WTC11 (cell line): ENCODE data around the gene GGCX. TPM values are rescaled to one million over a fixed set of nuclear protein-coding genes. Genes with fewer than 3 reads are reported as not detected.

Experiments used
- ATAC-seq: fragments of 200-7000 bp; cut with Tn5 transposase; 2 replicates; pipeline ENCODE4 v1.10.0; 2021; ENCODE audit warnings: mild to moderate bottlenecking, moderate library complexity
- CTCF ChIA-PET: fragments of 300-600 bp; sonication (Branson Sonifier 250); formaldehyde crosslinking; loops from one replicate; lab custom pipeline; 2021; ENCODE audit warnings: antibody characterized with exemption; lab: Charles Lee
- POLR2A ChIA-PET: fragments of 350-600 bp; sonication (Branson Sonifier 250); formaldehyde crosslinking; loops from one replicate; lab custom pipeline; 2021; ENCODE audit warnings: antibody characterized with exemption; lab: Charles Lee
- DNase-seq: peaks from one replicate; pipeline ENCODE4 v3.0.0; 2021; ENCODE audit warnings: low spot score
- H3K27ac Mint-ChIP-seq: 2 replicates; pipeline ENCODE4 v1.8.0; 2021; ENCODE audit warnings: mixed read lengths
- H3K27me3 Mint-ChIP-seq: 2 replicates; pipeline ENCODE4 v1.8.0; 2021; ENCODE audit warnings: low read depth, mild to moderate bottlenecking, moderate library complexity, mixed read lengths
- H3K36me3 Mint-ChIP-seq: 2 replicates; pipeline ENCODE4 v1.8.0; 2021; ENCODE audit warnings: mixed read lengths
- H3K4me1 Mint-ChIP-seq: 2 replicates; pipeline ENCODE4 v1.8.0; 2022; ENCODE audit warnings: mixed read lengths
- H3K4me3 Mint-ChIP-seq: 2 replicates; pipeline ENCODE4 v1.8.0; 2021; ENCODE audit warnings: mild to moderate bottlenecking, moderate library complexity, mixed read lengths
- H3K9me3 Mint-ChIP-seq: 2 replicates; pipeline ENCODE4 v1.8.0; 2021; ENCODE audit warnings: mixed read lengths
- EMX1 ChIP-seq: fragments of 250-450 bp; sonication (Bioruptor Pico); IDR thresholded peaks from 2 replicates; pipeline ENCODE4 v1.8.0; 2021; ENCODE audit warnings: mild to moderate bottlenecking
- ETV6 ChIP-seq: sonication (generic); formaldehyde crosslinking; IDR thresholded peaks from 2 replicates; pipeline ENCODE4 v1.8.1; 2022; ENCODE audit warnings: mild to moderate bottlenecking, missing genetic modification reagents
- FOXP1 ChIP-seq: sonication (generic); formaldehyde crosslinking; IDR thresholded peaks from 2 replicates; pipeline ENCODE4 v1.8.0; 2022; ENCODE audit warnings: missing genetic modification reagents, mild to moderate bottlenecking, moderate library complexity, borderline replicate concordance
- GRHL2 ChIP-seq: fragments of 250-450 bp; sonication (Bioruptor Pico); IDR thresholded peaks from 2 replicates; pipeline ENCODE4 v1.8.0; 2022; ENCODE audit warnings: mild to moderate bottlenecking, moderate library complexity; ENCODE audit not compliant: insufficient replicate concordance, severe bottlenecking
- JUN ChIP-seq: sonication (generic); formaldehyde crosslinking; IDR thresholded peaks from 2 replicates; pipeline ENCODE4 v1.8.0; 2023; ENCODE audit warnings: mild to moderate bottlenecking, missing genetic modification reagents
- NFE2L1 ChIP-seq: sonication (generic); formaldehyde crosslinking; IDR thresholded peaks from 2 replicates; pipeline ENCODE4 v1.8.1; 2023; ENCODE audit warnings: missing genetic modification reagents
- PRRX2 ChIP-seq: fragments of 250-450 bp; sonication (Bioruptor Pico); IDR thresholded peaks from 2 replicates; pipeline ENCODE4 v1.8.0; 2021; ENCODE audit warnings: mild to moderate bottlenecking
- SMAD4 ChIP-seq: sonication (generic); formaldehyde crosslinking; IDR thresholded peaks from 2 replicates; pipeline ENCODE4 v1.8.0; 2022; ENCODE audit warnings: mild to moderate bottlenecking, missing genetic modification reagents
- SP1 ChIP-seq: sonication (generic); formaldehyde crosslinking; conservative IDR thresholded peaks from 2 replicates; pipeline ENCODE4 v1.8.1; 2022; ENCODE audit warnings: missing genetic modification reagents
- ZNF232 ChIP-seq: sonication (generic); formaldehyde crosslinking; IDR thresholded peaks from 2 replicates; pipeline ENCODE4 v1.8.0; 2022; ENCODE audit warnings: mild to moderate bottlenecking, missing genetic modification reagents
- ZNF263 ChIP-seq: sonication (generic); formaldehyde crosslinking; IDR thresholded peaks from 2 replicates; pipeline ENCODE4 v1.8.1; 2022; ENCODE audit warnings: low read depth, mild to moderate bottlenecking, moderate library complexity, missing genetic modification reagents
- ZNF423 ChIP-seq: fragments of 250-450 bp; sonication (Bioruptor Pico); IDR thresholded peaks from 2 replicates; pipeline ENCODE4 v2.1.2; 2022; ENCODE audit warnings: mild to moderate bottlenecking, moderate library complexity
- total RNA-seq: library from RNA; stranded (reverse); gene quantifications from 3 replicates; pipeline ENCODE4 v1.2.3, GENCODE V29; 2021
- TF ChIP-seq, protein P1 (sequence below): sonication (generic); formaldehyde crosslinking; IDR thresholded peaks from 2 replicates; pipeline ENCODE4 v1.8.1; 2023; ENCODE audit warnings: mild to moderate bottlenecking, moderate library complexity, missing genetic modification reagents
- TF ChIP-seq, protein P2 (sequence below): sonication (generic); formaldehyde crosslinking; IDR thresholded peaks from 2 replicates; pipeline ENCODE4 v1.8.1; 2023; ENCODE audit warnings: mild to moderate bottlenecking, missing genetic modification reagents
- TF ChIP-seq, protein P3 (sequence below): sonication (generic); formaldehyde crosslinking; IDR thresholded peaks from 2 replicates; pipeline ENCODE4 v1.8.1; 2023; ENCODE audit warnings: mild to moderate bottlenecking, missing genetic modification reagents, moderate library complexity
- TF ChIP-seq, protein P4 (sequence below): sonication (generic); formaldehyde crosslinking; IDR thresholded peaks from 2 replicates; pipeline ENCODE4 v1.8.0; 2022; ENCODE audit warnings: mild to moderate bottlenecking, missing genetic modification reagents
- TF ChIP-seq, protein P5 (sequence below): sonication (generic); formaldehyde crosslinking; IDR thresholded peaks from 2 replicates; pipeline ENCODE4 v1.8.1; 2022; ENCODE audit warnings: mild to moderate bottlenecking, missing genetic modification reagents, moderate library complexity, borderline replicate concordance
- TF ChIP-seq, protein P6 (sequence below): fragments of 250-450 bp; sonication (Bioruptor Pico); IDR thresholded peaks from 2 replicates; pipeline ENCODE4 v1.9.0; 2021; ENCODE audit warnings: mild to moderate bottlenecking

Gene GGCX
- total RNA-seq, 1 experiment from 2014 or later: 40.9 TPM

DNA sequence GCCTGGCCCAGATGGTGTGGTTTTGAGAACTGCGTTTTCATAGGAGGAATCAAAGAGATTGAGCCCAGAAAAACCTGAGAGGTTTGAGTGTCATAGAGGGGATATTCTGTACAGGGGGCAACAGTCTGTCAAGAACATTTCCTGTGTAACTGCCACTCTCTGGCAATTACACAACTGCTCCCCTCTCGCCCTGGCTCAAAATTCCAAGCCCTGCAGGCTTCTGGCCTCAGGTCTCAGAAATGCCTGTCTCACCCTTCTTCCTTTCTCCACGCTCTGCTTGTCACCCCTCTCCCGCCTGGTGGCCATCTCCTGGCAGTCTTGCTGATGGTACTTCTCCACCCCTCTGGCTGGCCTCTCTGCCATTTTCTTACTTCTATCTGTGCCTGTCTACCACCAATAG lies 26.9 kb upstream of the GGCX start:
- peaks cover 11% of the 10 kb centered on the region for H3K4me1 Mint-ChIP-seq
- H3K4me3 Mint-ChIP-seq: no peak overlapping the region
- DNase-seq: no peak
- no peak overlapping the region for H3K27ac Mint-ChIP-seq
- CTCF ChIA-PET: interaction anchor here (0.7 kb wide), 1 partner anchor 27 kb away, joined by 3 read pairs; the partner anchor contains the start of gene GGCX
- H3K9me3 Mint-ChIP-seq: no peaks in the 10 kb centered on the region
- TF ChIP-seq SMAD4 (no peak), GRHL2 (CRISPR knock-in tag) (no peak), FOXP1 (no peak), JUN (CRISPR knock-in tag) (no peak), ZNF263 (CRISPR knock-in tag) (no peak), PRRX2 (CRISPR knock-in tag) (no peak)
- TF ChIP-seq, protein P1, sequence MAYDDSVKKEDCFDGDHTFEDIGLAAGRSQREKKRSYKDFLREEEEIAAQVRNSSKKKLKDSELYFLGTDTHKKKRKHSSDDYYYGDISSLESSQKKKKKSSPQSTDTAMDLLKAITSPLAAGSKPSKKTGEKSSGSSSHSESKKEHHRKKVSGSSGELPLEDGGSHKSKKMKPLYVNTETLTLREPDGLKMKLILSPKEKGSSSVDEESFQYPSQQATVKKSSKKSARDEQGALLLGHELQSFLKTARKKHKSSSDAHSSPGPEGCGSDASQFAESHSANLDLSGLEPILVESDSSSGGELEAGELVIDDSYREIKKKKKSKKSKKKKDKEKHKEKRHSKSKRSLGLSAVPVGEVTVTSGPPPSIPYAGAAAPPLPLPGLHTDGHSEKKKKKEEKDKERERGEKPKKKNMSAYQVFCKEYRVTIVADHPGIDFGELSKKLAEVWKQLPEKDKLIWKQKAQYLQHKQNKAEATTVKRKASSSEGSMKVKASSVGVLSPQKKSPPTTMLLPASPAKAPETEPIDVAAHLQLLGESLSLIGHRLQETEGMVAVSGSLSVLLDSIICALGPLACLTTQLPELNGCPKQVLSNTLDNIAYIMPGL: no peak
- TF ChIP-seq, protein P2, sequence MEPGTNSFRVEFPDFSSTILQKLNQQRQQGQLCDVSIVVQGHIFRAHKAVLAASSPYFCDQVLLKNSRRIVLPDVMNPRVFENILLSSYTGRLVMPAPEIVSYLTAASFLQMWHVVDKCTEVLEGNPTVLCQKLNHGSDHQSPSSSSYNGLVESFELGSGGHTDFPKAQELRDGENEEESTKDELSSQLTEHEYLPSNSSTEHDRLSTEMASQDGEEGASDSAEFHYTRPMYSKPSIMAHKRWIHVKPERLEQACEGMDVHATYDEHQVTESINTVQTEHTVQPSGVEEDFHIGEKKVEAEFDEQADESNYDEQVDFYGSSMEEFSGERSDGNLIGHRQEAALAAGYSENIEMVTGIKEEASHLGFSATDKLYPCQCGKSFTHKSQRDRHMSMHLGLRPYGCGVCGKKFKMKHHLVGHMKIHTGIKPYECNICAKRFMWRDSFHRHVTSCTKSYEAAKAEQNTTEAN (CRISPR knock-in tag): no peak
- TF ChIP-seq, protein P3, sequence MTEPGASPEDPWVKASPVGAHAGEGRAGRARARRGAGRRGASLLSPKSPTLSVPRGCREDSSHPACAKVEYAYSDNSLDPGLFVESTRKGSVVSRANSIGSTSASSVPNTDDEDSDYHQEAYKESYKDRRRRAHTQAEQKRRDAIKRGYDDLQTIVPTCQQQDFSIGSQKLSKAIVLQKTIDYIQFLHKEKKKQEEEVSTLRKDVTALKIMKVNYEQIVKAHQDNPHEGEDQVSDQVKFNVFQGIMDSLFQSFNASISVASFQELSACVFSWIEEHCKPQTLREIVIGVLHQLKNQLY (CRISPR knock-in tag): no peak
- POLR2A ChIA-PET: interaction anchor here (0.6 to 1.2 kb wide), 2 partner anchors 16 to 49 kb away, joined by 3 read pairs; partner anchors contain the start of gene MAT2A
- H3K27me3 Mint-ChIP-seq: peaks cover 42% of the 10 kb centered on the region
- H3K36me3 Mint-ChIP-seq: no peaks in the 10 kb centered on the region
- ATAC-seq: no peak

DNA sequence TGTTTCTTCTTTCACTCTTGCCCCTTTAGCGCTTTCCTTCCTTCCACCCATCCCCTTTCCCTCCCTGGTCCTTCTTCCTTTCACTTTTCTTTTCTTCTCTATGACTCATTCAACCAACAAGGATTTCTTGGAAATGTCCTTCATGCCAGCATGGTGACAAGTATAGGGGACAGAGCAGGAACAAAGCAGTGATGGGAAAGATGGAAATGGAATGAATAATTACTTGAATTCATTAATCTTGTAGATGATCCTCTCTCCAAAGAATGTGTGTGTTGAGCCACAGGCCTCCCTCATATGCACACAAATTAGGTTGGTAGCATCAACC lies 24.4 kb upstream of the GGCX start:
- H3K9me3 Mint-ChIP-seq: no peaks in the 10 kb centered on the region
- ATAC-seq (no peak), DNase-seq (no peak)
- no peak overlapping the region for H3K27ac Mint-ChIP-seq
- 0 out of 2 replicates have a peak, but pooled peaks cover 3% of the 10 kb centered on the region for H3K36me3 Mint-ChIP-seq
- TF ChIP-seq, protein P4, sequence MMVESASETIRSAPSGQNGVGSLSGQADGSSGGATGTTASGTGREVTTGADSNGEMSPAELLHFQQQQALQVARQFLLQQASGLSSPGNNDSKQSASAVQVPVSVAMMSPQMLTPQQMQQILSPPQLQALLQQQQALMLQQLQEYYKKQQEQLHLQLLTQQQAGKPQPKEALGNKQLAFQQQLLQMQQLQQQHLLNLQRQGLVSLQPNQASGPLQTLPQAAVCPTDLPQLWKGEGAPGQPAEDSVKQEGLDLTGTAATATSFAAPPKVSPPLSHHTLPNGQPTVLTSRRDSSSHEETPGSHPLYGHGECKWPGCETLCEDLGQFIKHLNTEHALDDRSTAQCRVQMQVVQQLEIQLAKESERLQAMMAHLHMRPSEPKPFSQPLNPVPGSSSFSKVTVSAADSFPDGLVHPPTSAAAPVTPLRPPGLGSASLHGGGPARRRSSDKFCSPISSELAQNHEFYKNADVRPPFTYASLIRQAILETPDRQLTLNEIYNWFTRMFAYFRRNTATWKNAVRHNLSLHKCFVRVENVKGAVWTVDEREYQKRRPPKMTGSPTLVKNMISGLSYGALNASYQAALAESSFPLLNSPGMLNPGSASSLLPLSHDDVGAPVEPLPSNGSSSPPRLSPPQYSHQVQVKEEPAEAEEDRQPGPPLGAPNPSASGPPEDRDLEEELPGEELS (CRISPR knock-in tag): no peak
- TF ChIP-seq ETV6 (CRISPR knock-in tag) (no peak), SP1 (no peak), ZNF232 (CRISPR knock-in tag) (no peak), NFE2L1 (CRISPR knock-in tag) (no peak), ZNF423 (CRISPR knock-in tag) (no peak), EMX1 (CRISPR knock-in tag) (no peak), FOXP1 (no peak), GRHL2 (CRISPR knock-in tag) (no peak)
- TF ChIP-seq, protein P5, sequence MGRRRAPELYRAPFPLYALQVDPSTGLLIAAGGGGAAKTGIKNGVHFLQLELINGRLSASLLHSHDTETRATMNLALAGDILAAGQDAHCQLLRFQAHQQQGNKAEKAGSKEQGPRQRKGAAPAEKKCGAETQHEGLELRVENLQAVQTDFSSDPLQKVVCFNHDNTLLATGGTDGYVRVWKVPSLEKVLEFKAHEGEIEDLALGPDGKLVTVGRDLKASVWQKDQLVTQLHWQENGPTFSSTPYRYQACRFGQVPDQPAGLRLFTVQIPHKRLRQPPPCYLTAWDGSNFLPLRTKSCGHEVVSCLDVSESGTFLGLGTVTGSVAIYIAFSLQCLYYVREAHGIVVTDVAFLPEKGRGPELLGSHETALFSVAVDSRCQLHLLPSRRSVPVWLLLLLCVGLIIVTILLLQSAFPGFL (CRISPR knock-in tag): no peak
- TF ChIP-seq, protein P6, sequence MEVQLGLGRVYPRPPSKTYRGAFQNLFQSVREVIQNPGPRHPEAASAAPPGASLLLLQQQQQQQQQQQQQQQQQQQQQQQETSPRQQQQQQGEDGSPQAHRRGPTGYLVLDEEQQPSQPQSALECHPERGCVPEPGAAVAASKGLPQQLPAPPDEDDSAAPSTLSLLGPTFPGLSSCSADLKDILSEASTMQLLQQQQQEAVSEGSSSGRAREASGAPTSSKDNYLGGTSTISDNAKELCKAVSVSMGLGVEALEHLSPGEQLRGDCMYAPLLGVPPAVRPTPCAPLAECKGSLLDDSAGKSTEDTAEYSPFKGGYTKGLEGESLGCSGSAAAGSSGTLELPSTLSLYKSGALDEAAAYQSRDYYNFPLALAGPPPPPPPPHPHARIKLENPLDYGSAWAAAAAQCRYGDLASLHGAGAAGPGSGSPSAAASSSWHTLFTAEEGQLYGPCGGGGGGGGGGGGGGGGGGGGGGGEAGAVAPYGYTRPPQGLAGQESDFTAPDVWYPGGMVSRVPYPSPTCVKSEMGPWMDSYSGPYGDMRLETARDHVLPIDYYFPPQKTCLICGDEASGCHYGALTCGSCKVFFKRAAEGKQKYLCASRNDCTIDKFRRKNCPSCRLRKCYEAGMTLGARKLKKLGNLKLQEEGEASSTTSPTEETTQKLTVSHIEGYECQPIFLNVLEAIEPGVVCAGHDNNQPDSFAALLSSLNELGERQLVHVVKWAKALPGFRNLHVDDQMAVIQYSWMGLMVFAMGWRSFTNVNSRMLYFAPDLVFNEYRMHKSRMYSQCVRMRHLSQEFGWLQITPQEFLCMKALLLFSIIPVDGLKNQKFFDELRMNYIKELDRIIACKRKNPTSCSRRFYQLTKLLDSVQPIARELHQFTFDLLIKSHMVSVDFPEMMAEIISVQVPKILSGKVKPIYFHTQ: no peak
- ChIA-PET CTCF (interaction anchor here (1.0 kb wide), 1 partner anchor 18 kb away, joined by 6 read pairs; no protein-coding TSS in a partner anchor), POLR2A (interaction anchor here (1.3 kb wide), 1 partner anchor 9 kb away, joined by 5 read pairs; the partner anchor contains the start of gene RNF181)
- peaks cover 11% of the 10 kb centered on the region for H3K4me1 Mint-ChIP-seq
- H3K4me3 Mint-ChIP-seq: peak overlapping the region; percentile 14; the same call in 1 of the 2 replicates
- peaks cover 48% of the 10 kb centered on the region for H3K27me3 Mint-ChIP-seq
